ENCODE measurements around the gene RAB3C.

RAB3C gene

DNA sequence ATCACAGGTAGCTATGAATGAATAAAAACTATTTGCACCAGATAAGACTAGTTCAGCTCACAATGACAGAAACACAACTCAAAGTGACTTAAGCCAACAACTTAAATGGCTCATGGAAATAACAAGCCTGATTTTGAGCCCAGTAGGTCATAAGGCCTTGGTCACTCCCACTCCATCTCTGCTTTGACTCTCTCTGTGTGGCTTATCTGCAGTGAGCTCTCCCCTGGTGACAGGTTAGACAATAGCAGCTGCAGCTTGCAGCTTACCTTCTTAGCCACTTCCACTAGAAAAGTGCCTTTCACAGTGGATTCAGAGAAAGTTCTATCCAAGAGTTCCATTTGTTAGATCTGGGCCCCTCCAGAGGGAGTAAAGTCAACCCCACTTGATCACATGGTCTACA lies 315.7 kb downstream of the RAB3C start:
- H3K4me3 ChIP-seq (ENCODE audit: low read depth, low read length) = no peak overlapping the region
- DNase-seq (ENCODE audit: low read depth, low spot score) = no peak
- in situ Hi-C loops (cut with HindIII; ENCODE audit: low sequenced_read_pairs) = no loop called here
- TF ChIP-seq, protein P1, sequence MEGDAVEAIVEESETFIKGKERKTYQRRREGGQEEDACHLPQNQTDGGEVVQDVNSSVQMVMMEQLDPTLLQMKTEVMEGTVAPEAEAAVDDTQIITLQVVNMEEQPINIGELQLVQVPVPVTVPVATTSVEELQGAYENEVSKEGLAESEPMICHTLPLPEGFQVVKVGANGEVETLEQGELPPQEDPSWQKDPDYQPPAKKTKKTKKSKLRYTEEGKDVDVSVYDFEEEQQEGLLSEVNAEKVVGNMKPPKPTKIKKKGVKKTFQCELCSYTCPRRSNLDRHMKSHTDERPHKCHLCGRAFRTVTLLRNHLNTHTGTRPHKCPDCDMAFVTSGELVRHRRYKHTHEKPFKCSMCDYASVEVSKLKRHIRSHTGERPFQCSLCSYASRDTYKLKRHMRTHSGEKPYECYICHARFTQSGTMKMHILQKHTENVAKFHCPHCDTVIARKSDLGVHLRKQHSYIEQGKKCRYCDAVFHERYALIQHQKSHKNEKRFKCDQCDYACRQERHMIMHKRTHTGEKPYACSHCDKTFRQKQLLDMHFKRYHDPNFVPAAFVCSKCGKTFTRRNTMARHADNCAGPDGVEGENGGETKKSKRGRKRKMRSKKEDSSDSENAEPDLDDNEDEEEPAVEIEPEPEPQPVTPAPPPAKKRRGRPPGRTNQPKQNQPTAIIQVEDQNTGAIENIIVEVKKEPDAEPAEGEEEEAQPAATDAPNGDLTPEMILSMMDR (IDR thresholded peaks at IDR 0.05; ENCODE audit: low read depth, low read length) = no peak

DNA sequence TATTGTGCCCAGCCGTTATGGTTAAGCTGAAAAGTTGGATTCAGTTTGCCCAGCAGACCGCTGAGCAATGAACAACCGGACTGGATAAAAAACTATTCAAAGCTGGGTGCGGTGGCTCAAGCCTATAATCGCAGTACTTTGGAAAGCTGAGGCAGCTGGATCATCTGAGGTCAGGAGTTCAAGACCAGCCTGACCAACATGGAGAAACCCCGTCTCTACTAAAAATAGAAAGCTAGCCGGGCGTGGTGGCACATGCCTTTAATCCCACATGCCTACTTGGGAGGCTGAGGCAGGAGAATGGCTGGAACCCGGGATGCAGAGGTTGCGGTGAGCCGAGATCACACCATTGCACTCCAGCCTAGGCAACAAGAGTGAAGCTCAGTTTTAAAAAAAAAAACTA lies 318.4 kb downstream of the RAB3C start:
- TF ChIP-seq, protein P1 (IDR thresholded peaks at IDR 0.05; ENCODE audit: low read depth, low read length) = no peak
- no peak for DNase-seq (ENCODE audit: low read depth, low spot score)
- in situ Hi-C loops (cut with HindIII; ENCODE audit: low sequenced_read_pairs) = no loop called here

GRCh38 chr5:58902305-58902704 lies 319.4 kb downstream of the RAB3C start:
- H3K4me3 ChIP-seq (ENCODE audit: low read depth, low read length) = no peak overlapping the region
- no peak for DNase-seq (ENCODE audit: low read depth, low spot score)
- TF ChIP-seq, protein P1 (IDR thresholded peaks at IDR 0.05; ENCODE audit: low read depth, low read length) = no peak
- in situ Hi-C loops (cut with HindIII; ENCODE audit: low sequenced_read_pairs) = no loop called here

More for the DNA sequence above, 318.4 kb downstream of the RAB3C start:
- H3K4me3 ChIP-seq (ENCODE audit: low read depth, low read length) = no peak overlapping the region

- TF ChIP-seq, protein P1 (IDR thresholded peaks at IDR 0.05; ENCODE audit: low read depth, low read length) = no peak
- no peak for DNase-seq (ENCODE audit: low read depth, low spot score)
- in situ Hi-C loops (cut with HindIII; ENCODE audit: low sequenced_read_pairs) = no loop called here
- no peak overlapping the region for H3K4me3 ChIP-seq (ENCODE audit: low read depth, low read length)
These were observed 319.9 kb downstream of the RAB3C start for GRCh38 chr5:58902765-58903164.

DNA sequence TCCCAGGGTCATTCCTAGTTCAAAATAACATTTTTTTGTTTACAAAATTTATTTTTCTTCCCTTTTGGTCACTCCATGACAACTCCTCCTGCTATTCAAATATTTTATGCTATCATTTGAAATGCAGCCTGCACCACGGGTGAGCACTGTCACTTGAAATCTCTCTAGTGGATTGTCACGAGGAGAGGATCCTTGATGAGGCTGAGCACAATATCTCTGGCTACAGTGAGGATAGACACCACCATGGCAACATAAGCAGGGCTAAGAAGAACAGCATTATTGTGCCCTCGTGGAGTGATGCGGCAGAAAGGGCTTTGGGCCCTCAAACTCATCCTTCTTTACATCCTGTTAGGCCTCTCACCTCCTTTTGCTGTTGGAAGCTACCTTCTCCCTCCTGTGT lies 321.9 kb downstream of the RAB3C start:
- in situ Hi-C loops (cut with HindIII; ENCODE audit: low sequenced_read_pairs) = no loop called here
- TF ChIP-seq, protein P1 (IDR thresholded peaks at IDR 0.05; ENCODE audit: low read depth, low read length) = no peak
- H3K4me3 ChIP-seq (ENCODE audit: low read depth, low read length) = no peak overlapping the region
- no peak for DNase-seq (ENCODE audit: low read depth, low spot score)

GRCh38 chr5:58905944-58906343 lies 323.1 kb downstream of the RAB3C start:
- DNase-seq (ENCODE audit: low read depth, low spot score) = no peak
- in situ Hi-C loops (cut with HindIII; ENCODE audit: low sequenced_read_pairs) = no loop called here
- H3K4me3 ChIP-seq (ENCODE audit: low read depth, low read length) = no peak overlapping the region
- TF ChIP-seq, protein P1 (IDR thresholded peaks at IDR 0.05; ENCODE audit: low read depth, low read length) = no peak
